Measurements from ENCODE around the gene FOXJ1. TPM values are rescaled to one million over a fixed set of nuclear protein-coding genes. Genes with fewer than 3 reads are reported as not detected.

Gene FOXJ1
- total RNA-seq, 3 donors from 2014 or later, result 0.15 TPM; not detected in 2

DNA sequence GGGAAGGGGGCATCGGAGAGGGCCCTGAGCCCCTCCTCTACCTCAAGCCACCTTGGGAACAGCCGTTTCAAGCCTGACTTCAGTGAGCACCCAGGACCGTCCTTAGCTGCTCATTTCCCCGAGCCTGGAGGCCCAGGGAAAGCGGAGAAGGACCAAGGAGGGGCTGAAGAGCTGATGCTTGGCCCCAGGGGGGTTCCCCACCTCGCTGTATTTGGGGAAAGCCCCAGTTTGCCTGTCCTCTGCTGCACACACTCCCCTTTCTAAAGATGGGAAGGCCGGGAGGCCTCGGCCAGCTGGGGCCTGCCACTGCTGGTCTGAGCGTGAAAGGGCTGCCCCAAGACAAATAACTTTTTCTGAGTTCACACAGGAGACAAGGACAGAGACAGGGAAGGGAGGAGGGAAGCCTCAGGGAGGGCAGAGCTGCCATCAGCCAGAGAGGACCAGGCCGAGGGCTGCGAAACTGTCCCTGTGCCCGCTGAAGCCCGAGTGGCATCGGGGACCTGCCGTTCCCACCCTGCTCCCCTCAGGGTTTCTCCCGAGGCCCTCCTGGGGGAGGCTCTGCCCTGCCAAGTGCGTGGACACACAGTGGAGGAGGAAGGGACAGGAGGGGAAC lies 50.4 kb downstream of the FOXJ1 start:
- no peaks in the 10 kb centered on the region for H3K27me3 ChIP-seq
- peak overlapping the region; percentile 52 to 64 for H3K27ac ChIP-seq
- no peak for DNase-seq (ENCODE audit: low spot score in 2 of 2)
- no peaks in the 10 kb centered on the region for H3K9me3 ChIP-seq
- intact Hi-C loops (cut with DNase I; ENCODE audit: low total_unique reads), result no loop called here
- no peak overlapping the region for H3K4me3 ChIP-seq
- no peaks in the 10 kb centered on the region for H3K36me3 ChIP-seq
- no peaks in the 10 kb centered on the region for H3K4me1 ChIP-seq
- TF ChIP-seq, protein P1, sequence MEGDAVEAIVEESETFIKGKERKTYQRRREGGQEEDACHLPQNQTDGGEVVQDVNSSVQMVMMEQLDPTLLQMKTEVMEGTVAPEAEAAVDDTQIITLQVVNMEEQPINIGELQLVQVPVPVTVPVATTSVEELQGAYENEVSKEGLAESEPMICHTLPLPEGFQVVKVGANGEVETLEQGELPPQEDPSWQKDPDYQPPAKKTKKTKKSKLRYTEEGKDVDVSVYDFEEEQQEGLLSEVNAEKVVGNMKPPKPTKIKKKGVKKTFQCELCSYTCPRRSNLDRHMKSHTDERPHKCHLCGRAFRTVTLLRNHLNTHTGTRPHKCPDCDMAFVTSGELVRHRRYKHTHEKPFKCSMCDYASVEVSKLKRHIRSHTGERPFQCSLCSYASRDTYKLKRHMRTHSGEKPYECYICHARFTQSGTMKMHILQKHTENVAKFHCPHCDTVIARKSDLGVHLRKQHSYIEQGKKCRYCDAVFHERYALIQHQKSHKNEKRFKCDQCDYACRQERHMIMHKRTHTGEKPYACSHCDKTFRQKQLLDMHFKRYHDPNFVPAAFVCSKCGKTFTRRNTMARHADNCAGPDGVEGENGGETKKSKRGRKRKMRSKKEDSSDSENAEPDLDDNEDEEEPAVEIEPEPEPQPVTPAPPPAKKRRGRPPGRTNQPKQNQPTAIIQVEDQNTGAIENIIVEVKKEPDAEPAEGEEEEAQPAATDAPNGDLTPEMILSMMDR (IDR thresholded peaks at IDR 0.05), result no peak
- no peak for TF ChIP-seq POLR2AphosphoS5 (IDR thresholded peaks at IDR 0.05)
- no peak for TF ChIP-seq POLR2A (IDR thresholded peaks at IDR 0.05)

GRCh38 chr17:76089680-76090516 lies 51.1 kb downstream of the FOXJ1 start:
- Histone ChIP-seq H3K4me3 (no peak overlapping the region), H3K4me1 (no peaks in the 10 kb centered on the region), H3K27me3 (no peaks in the 10 kb centered on the region), H3K36me3 (peaks cover 5% of the 10 kb centered on the region), H3K9me3 (no peaks in the 10 kb centered on the region), H3K27ac (peak overlapping the region; percentile 52 to 64)
- intact Hi-C loops (cut with DNase I; ENCODE audit: low total_unique reads), result no loop called here
- no peak for DNase-seq (ENCODE audit: low spot score in 2 of 2)
- TF ChIP-seq POLR2A (IDR thresholded peaks at IDR 0.05) (no peak), POLR2AphosphoS5 (IDR thresholded peaks at IDR 0.05) (no peak)
- TF ChIP-seq, protein P1 (IDR thresholded peaks at IDR 0.05), result no peak

DNA sequence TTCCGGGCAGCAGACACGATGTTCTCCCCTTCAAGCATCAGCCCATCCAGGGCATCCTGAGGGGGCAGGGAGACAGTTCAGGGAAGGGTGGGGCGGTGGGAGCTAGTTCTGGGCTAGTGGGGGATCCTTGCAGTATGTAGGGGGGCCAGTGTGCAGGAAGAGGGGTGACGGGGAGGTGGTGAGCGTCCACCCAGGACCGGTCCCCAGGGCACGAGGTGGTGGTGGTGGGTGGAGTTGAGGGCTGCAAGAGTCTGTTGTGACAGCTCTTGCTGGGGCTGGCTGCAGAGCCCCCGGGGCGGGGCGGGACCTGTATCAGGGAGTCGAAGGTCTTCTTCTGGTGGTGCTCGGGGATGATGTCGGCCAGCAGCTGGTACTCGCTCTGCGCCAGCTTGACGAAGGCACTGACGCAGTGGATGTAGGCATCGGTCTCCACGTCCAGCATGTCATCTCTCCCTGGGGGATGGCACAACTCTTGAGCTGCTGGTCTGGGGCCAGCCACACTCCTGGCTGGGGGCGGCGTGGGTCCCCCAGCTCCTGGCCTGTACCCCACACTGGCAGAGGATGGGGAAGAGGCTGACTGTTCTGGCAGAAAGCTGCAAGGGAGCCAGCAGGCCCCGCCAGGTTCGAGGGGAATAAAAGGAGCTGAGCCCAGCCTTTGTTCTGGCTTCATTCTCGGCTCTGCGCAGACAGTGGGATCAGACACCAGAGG lies 52.0 kb downstream of the FOXJ1 start:
- no peak for DNase-seq (ENCODE audit: low spot score in 2 of 2)
- Histone ChIP-seq H3K9me3 (no peaks in the 10 kb centered on the region), H3K27me3 (no peaks in the 10 kb centered on the region), H3K4me3 (no peak overlapping the region), H3K27ac (no peak overlapping the region), H3K4me1 (no peaks in the 10 kb centered on the region), H3K36me3 (peaks cover 6% of the 10 kb centered on the region)
- intact Hi-C loops (cut with DNase I; ENCODE audit: low total_unique reads), result no loop called here
- TF ChIP-seq POLR2AphosphoS5 (IDR thresholded peaks at IDR 0.05), result no peak
- TF ChIP-seq POLR2A (IDR thresholded peaks at IDR 0.05), result no peak
- TF ChIP-seq, protein P1 (IDR thresholded peaks at IDR 0.05), result no peak

- DNase-seq (ENCODE audit: low spot score in 2 of 2), result no peak
- Histone ChIP-seq H3K9me3 (no peaks in the 10 kb centered on the region), H3K36me3 (peaks cover 6% of the 10 kb centered on the region), H3K4me3 (no peak overlapping the region), H3K27ac (no peak overlapping the region), H3K4me1 (no peaks in the 10 kb centered on the region), H3K27me3 (no peaks in the 10 kb centered on the region)
- intact Hi-C loops (cut with DNase I; ENCODE audit: low total_unique reads), result no loop called here
- TF ChIP-seq POLR2A (IDR thresholded peaks at IDR 0.05) (no peak), POLR2AphosphoS5 (IDR thresholded peaks at IDR 0.05) (no peak)
- TF ChIP-seq, protein P1 (IDR thresholded peaks at IDR 0.05), result no peak
These were observed 52.8 kb downstream of the FOXJ1 start for GRCh38 chr17:76088041-76088867.
